GM18909 (cell line): Measurements from ENCODE around the gene VPS51.

Experiments used
- ATAC-seq: cut with Tn5 transposase; IDR thresholded peaks from one replicate; pipeline ENCODE4 v1.9.1; 2021; ENCODE audit warnings: mild to moderate bottlenecking; ENCODE audit not compliant: unreplicated experiment, poor library complexity

Gene VPS51

DNA sequence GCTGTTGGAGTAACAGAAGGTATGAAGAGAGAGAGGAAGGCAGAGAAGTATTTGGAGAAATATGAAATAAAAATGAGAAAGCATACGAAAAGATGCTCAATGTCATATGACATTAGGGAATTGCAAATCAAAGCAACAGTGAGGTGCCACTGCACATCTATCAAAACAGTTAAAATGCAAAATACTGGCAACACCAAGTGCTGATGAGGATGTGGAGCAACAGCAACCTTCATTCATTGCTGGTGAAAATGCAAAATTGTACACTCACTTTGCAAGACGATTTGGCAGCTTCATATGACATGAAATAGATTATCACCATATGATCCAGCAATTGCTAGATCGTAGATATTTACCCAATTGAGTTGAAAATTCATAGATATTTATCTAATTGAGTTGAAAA is 64.6 kb downstream of the VPS51 start:
- no peak for ATAC-seq
